Esophagus squamous epithelium (tissue), 5 donors: Measurements from ENCODE around the gene HBA2. TPM values are rescaled to one million over a fixed set of nuclear protein-coding genes. Genes with fewer than 3 reads are reported as not detected.

Experiments
- DNase-seq: peaks from one replicate; lab custom pipeline; 2025; lab: John Stamatoyannopoulos, UW
- H3K27ac ChIP-seq, 4 donors: fragments of 200-600 bp; sonication (generic); one replicate each; pipeline ENCODE4 v1.5.1; 2016 to 2019; ENCODE audit warnings: mild to moderate bottlenecking in 1 of 4
- H3K27me3 ChIP-seq, 4 donors: fragments of 200-600 bp; sonication (generic); 1 replicate in 3 of 4; 2 replicates in 1 of 4; pipeline versions ENCODE4 v1.5.1 to v1.6.0; 2017 to 2021; ENCODE audit warnings: antibody characterized with exemption in 1 of 4
- H3K36me3 ChIP-seq, 3 donors: fragments of 200-600 bp; sonication (generic); one replicate each; pipeline ENCODE4 v1.5.1; 2016 to 2019
- H3K4me1 ChIP-seq, 3 donors: fragments of 200-600 bp; sonication (generic); one replicate each; pipeline ENCODE4 v1.5.1; 2017 to 2019
- H3K4me3 ChIP-seq, 4 donors: fragments of 200-600 bp; sonication (generic); 1 replicate in 3 of 4; 2 replicates in 1 of 4; pipeline ENCODE4 v1.5.1; 2016 to 2019; ENCODE audit warnings: mild to moderate bottlenecking in 2 of 4, moderate library complexity in 1 of 4
- H3K9me3 ChIP-seq, 3 donors: fragments of 200-600 bp; sonication (generic); one replicate each; pipeline ENCODE4 v1.5.1; 2016 to 2019
- POLR2A ChIP-seq, 4 donors: fragments of 450-650 bp; IDR thresholded peaks; one replicate each; pipeline ENCODE4 v1.6.1; 2017; ENCODE audit warnings: antibody characterized with exemption in 4 of 4, mild to moderate bottlenecking in 4 of 4, moderate library complexity in 3 of 4
- WGBS, 2 donors: methylation state at CpG; one replicate each; pipeline ENCODE4 v1.1.5; 2018; 5-methylcytosine and 5-hydroxymethylcytosine counted together
- intact Hi-C: fragments of 100-400 bp; cut with DNase I; formaldehyde crosslinking; loops from one replicate; pipeline ENCODE4 v1.15.0; 2022
- total RNA-seq, 4 donors: library from RNA; depleted of rRNA; stranded (reverse); fragments of >200 nt; gene quantifications; one replicate each; pipeline ENCODE4 v1.1.0, GENCODE V29; 2016
- TF ChIP-seq, protein P1 (sequence below), 6 experiments: fragments of 450-650 bp in 4 of 6; fragments of 200-600 bp in 2 of 6; sonication (generic) in 2 of 6; IDR thresholded peaks; one replicate each; pipeline ENCODE4 v1.5.1; 2016 to 2019; ENCODE audit warnings: antibody characterized with exemption in 6 of 6, mild to moderate bottlenecking in 4 of 6, moderate library complexity in 4 of 6
- donor health status: DM: yes; HTN: yes; CAD: no.

Gene HBA2
- total RNA-seq, 4 donors from 2014 or later = 4.7 to 5.0 TPM; not detected in 2

- no peak for DNase-seq
- no peak overlapping the region for H3K27ac ChIP-seq
- intact Hi-C loops = no loop called here
- no peak overlapping the region for H3K4me3 ChIP-seq
- H3K36me3 ChIP-seq = peaks cover 0 to 9% (median 0%) of the 10 kb centered on the region in 3 donors
- TF ChIP-seq POLR2A (IDR thresholded peaks at IDR 0.05) = no peak
- TF ChIP-seq, protein P1, sequence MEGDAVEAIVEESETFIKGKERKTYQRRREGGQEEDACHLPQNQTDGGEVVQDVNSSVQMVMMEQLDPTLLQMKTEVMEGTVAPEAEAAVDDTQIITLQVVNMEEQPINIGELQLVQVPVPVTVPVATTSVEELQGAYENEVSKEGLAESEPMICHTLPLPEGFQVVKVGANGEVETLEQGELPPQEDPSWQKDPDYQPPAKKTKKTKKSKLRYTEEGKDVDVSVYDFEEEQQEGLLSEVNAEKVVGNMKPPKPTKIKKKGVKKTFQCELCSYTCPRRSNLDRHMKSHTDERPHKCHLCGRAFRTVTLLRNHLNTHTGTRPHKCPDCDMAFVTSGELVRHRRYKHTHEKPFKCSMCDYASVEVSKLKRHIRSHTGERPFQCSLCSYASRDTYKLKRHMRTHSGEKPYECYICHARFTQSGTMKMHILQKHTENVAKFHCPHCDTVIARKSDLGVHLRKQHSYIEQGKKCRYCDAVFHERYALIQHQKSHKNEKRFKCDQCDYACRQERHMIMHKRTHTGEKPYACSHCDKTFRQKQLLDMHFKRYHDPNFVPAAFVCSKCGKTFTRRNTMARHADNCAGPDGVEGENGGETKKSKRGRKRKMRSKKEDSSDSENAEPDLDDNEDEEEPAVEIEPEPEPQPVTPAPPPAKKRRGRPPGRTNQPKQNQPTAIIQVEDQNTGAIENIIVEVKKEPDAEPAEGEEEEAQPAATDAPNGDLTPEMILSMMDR (IDR thresholded peaks at IDR 0.05) = no peak
- no peaks in the 10 kb centered on the region for H3K9me3 ChIP-seq
- H3K4me1 ChIP-seq = peaks cover 0 to 22% (median 6%) of the 10 kb centered on the region in 3 donors
- 91 to 93% methylated on average over 2 of the region's 2 CpGs for WGBS, 2 donors
- no peaks in the 10 kb centered on the region for H3K27me3 ChIP-seq
Measured at GRCh38 chr16:133716-134115, 39.0 kb upstream of the HBA2 start.

- no peak for DNase-seq
- H3K9me3 ChIP-seq = no peaks in the 10 kb centered on the region
- peak overlapping the region; percentile 81 to 94 (median 89) for H3K27ac ChIP-seq
- no peak for TF ChIP-seq POLR2A (IDR thresholded peaks at IDR 0.05)
- TF ChIP-seq, protein P1 (IDR thresholded peaks at IDR 0.05) = no peak
- H3K36me3 ChIP-seq = no peaks in the 10 kb centered on the region
- H3K4me3 ChIP-seq = peak overlapping the region; percentile 76 to 93 (median 80)
- H3K4me1 ChIP-seq = peaks cover 0 to 29% (median 6%) of the 10 kb centered on the region in 3 donors
- H3K27me3 ChIP-seq = no peaks in the 10 kb centered on the region
- WGBS, 2 donors = no CpG with 5 or more reads among the region's 30 CpGs
- intact Hi-C loops = no loop called here
Measured at GRCh38 chr16:138049-138417, 34.6 kb upstream of the HBA2 start.

- intact Hi-C loops = no loop called here
- H3K4me1 ChIP-seq = peaks cover 0 to 29% (median 6%) of the 10 kb centered on the region in 3 donors
- H3K27ac ChIP-seq = no peak overlapping the region
- no peak for TF ChIP-seq POLR2A (IDR thresholded peaks at IDR 0.05)
- TF ChIP-seq, protein P1 (IDR thresholded peaks at IDR 0.05) = no peak
- H3K27me3 ChIP-seq = peaks cover 0 to 3% (median 0%) of the 10 kb centered on the region in 4 donors
- no peak overlapping the region for H3K4me3 ChIP-seq
- H3K36me3 ChIP-seq = no peaks in the 10 kb centered on the region
- DNase-seq = no peak
- no peaks in the 10 kb centered on the region for H3K9me3 ChIP-seq
- 66 to 72% methylated on average over 10 of the region's 10 CpGs for WGBS, 2 donors
Measured at GRCh38 chr16:140175-140857, 32.4 kb upstream of the HBA2 start.

DNA sequence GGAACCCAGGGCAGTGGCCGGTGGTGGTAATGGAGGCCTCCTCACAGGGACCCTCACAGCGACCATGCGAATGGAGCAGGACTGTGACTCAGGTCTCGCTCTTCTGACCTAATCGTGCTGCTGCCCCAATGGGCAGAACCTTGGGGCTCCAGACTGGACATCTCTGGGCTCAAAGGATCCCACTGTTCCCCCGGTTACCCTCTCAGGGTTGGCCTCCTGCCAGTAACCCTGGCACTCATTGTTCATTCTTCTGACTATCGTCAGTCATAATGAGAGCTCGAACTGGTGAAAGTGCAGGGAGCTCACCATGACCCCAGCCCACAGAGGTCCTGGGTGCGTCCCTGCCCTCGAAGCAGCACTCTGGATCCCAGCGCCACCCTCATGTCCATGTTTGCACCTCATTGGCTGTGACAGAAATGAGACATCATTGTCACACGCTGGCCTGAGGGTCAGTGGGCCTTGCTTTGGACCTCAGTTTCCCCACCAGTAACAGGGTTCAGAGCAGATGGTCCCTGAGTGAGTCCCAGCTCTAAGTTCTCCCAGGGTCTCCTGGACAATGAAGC is 30.2 kb upstream of the HBA2 start:
- WGBS, 2 donors = 61 to 67% methylated on average over 5 to 7 of the region's 12 CpGs
- TF ChIP-seq, protein P1 (IDR thresholded peaks at IDR 0.05) = no peak
- no peak for TF ChIP-seq POLR2A (IDR thresholded peaks at IDR 0.05)
- Histone ChIP-seq H3K4me3 (no peak overlapping the region), H3K27ac (no peak overlapping the region), H3K27me3 (peaks cover 0 to 3% (median 0%) of the 10 kb centered on the region in 4 donors), H3K36me3 (no peaks in the 10 kb centered on the region), H3K9me3 (no peaks in the 10 kb centered on the region), H3K4me1 (peaks cover 0 to 12% (median 2%) of the 10 kb centered on the region in 3 donors)
- intact Hi-C loops = no loop called here
- DNase-seq = no peak

GRCh38 chr16:143047-143446 is 29.6 kb upstream of the HBA2 start:
- WGBS, 2 donors = 56 to 77% methylated on average over 5 of the region's 6 CpGs
- TF ChIP-seq, protein P1 (IDR thresholded peaks at IDR 0.05) = no peak
- TF ChIP-seq POLR2A (IDR thresholded peaks at IDR 0.05) = no peak
- intact Hi-C loops = no loop called here

More at GRCh38 chr16:143047-143446, 29.6 kb upstream of the HBA2 start:
- Histone ChIP-seq H3K9me3 (no peaks in the 10 kb centered on the region), H3K27me3 (peaks cover 0 to 3% (median 0%) of the 10 kb centered on the region in 4 donors), H3K27ac (no peak overlapping the region), H3K36me3 (no peaks in the 10 kb centered on the region), H3K4me3 (no peak overlapping the region), H3K4me1 (peaks cover 0 to 7% (median 0%) of the 10 kb centered on the region in 3 donors)
- no peak for DNase-seq
